Measurements from ENCODE around the gene SREK1.

SREK1 gene

GRCh38 chr5:66174338-66174737, 30.2 kb downstream of the SREK1 start:
- FAIRE-seq = no peak
- no peak for DNase-seq (ENCODE audit: insufficient read length, low spot score)
- TF ChIP-seq, protein P1, sequence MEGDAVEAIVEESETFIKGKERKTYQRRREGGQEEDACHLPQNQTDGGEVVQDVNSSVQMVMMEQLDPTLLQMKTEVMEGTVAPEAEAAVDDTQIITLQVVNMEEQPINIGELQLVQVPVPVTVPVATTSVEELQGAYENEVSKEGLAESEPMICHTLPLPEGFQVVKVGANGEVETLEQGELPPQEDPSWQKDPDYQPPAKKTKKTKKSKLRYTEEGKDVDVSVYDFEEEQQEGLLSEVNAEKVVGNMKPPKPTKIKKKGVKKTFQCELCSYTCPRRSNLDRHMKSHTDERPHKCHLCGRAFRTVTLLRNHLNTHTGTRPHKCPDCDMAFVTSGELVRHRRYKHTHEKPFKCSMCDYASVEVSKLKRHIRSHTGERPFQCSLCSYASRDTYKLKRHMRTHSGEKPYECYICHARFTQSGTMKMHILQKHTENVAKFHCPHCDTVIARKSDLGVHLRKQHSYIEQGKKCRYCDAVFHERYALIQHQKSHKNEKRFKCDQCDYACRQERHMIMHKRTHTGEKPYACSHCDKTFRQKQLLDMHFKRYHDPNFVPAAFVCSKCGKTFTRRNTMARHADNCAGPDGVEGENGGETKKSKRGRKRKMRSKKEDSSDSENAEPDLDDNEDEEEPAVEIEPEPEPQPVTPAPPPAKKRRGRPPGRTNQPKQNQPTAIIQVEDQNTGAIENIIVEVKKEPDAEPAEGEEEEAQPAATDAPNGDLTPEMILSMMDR (IDR thresholded peaks at IDR 0.05; ENCODE audit: insufficient read depth, missing control alignments) = peak; percentile 29

- TF ChIP-seq, protein P1 (IDR thresholded peaks at IDR 0.05; ENCODE audit: insufficient read depth, missing control alignments) = no peak
- DNase-seq (ENCODE audit: insufficient read length, low spot score) (no peak), FAIRE-seq (no peak)
Measured at GRCh38 chr5:66178799-66179198, 34.7 kb downstream of the SREK1 start.

DNA sequence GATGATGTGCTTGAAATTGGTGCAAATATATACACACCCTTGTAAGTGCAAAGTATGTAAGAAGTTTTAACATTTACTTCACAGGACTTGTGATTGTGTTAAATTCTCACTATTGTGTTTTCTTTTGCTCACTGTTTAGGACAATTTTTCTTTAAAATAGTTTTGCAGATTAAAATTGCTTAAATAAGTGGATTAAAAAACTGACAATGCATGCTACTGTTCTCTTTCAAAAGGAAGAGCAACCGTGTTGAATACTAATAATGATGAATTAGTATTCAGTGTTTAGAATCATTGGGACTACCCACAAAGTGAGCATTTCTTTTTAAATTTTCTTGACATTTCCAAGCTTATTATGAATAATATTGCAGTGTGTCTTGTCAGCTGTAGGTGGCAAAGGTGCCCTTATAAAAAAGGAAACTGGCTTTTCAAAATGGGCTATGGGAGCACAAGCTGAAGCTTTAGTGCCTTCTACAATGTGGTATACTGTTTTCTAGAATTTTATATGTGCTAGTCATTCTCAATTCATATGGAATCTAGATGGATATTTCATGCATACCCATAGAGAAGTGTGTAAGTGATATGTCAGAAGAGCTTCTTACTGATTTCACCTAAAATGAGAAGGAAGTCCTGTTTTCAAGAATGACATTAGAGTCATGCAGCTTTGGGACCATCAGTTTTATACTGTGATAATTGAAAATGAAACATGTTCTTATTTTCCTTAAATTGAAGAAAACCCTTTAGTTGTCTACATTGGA, 35.4 kb downstream of the SREK1 start:
- no peak for DNase-seq (ENCODE audit: insufficient read length, low spot score)
- no peak for FAIRE-seq
- TF ChIP-seq, protein P1 (IDR thresholded peaks at IDR 0.05; ENCODE audit: insufficient read depth, missing control alignments) = no peak

- no peak for FAIRE-seq
- DNase-seq (ENCODE audit: insufficient read length, low spot score) = no peak
- TF ChIP-seq, protein P1 (IDR thresholded peaks at IDR 0.05; ENCODE audit: insufficient read depth, missing control alignments) = no peak
Measured at GRCh38 chr5:66180282-66181155, 36.4 kb downstream of the SREK1 start.

GRCh38 chr5:66186108-66186507, 42.0 kb downstream of the SREK1 start:
- TF ChIP-seq, protein P1 (IDR thresholded peaks at IDR 0.05; ENCODE audit: insufficient read depth, missing control alignments) = no peak
- DNase-seq (ENCODE audit: insufficient read length, low spot score) = no peak
- FAIRE-seq = no peak

DNA sequence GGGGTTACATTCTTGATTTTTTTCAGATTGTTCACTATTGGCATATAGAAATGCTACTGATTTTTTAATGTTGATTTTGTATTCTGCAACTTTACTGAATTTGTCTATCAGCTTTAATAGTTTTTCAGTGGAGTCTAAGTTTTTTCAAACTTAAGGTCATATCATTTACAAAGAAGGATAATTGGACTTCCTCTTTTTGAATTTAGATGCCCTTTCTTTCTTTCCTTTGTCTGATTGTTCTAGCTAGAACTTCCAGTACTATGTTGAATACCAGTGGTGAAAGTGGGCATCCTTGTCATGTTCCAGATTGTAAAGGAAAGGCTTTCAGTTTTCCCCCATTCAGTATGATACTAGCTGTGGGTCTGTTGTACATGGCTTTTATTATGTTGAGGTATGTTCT, 49.3 kb downstream of the SREK1 start:
- FAIRE-seq (no peak), DNase-seq (ENCODE audit: insufficient read length, low spot score) (no peak)
- TF ChIP-seq, protein P1 (IDR thresholded peaks at IDR 0.05; ENCODE audit: insufficient read depth, missing control alignments) = no peak

All from D721Med (cell line).